GM12878 (cell line): ENCODE data around the gene EFCAB9. TPM values are rescaled to one million over a fixed set of nuclear protein-coding genes. Genes with fewer than 3 reads are reported as not detected.
A peak's percentile ranks its signal among the peaks of the same experiment; 100 is the strongest.

ENCODE experiments used
- BACH1 ChIP-seq: fragments of 450-650 bp; IDR thresholded peaks from 2 replicates; pipeline ENCODE4 v1.6.1; 2017; ENCODE audit warnings: mild to moderate bottlenecking, borderline replicate concordance
- BCL11A ChIP-seq: IDR thresholded peaks from 2 replicates; pipeline ENCODE4 v1.6.1; 2011; ENCODE audit warnings: low read depth, low read length
- EGR1 ChIP-seq, 2 experiments: IDR thresholded peaks; 1 replicate in 1 of 2; 2 replicates in 1 of 2; pipeline ENCODE4 v1.6.1; 2011 to 2012; ENCODE audit warnings: low read depth in 2 of 2, low read length in 2 of 2, borderline replicate concordance in 1 of 2, mild to moderate bottlenecking in 1 of 2, moderate library complexity in 1 of 2
- EP300 ChIP-seq, 2 experiments: fragments of 150-350 bp in 1 of 2; IDR thresholded peaks; 2 replicates each; pipeline ENCODE4 v1.6.1; 2011 to 2012; ENCODE audit warnings: low read depth in 2 of 2, low read length in 2 of 2, borderline replicate concordance in 1 of 2, improper control_type of control experiment in 1 of 2, inconsistent platforms in 1 of 2; ENCODE audit not compliant: control insufficient read depth in 1 of 2
- GATAD2B ChIP-seq: fragments of 450-650 bp; conservative IDR thresholded peaks from 2 replicates; pipeline ENCODE4 v1.6.1; 2017; ENCODE audit warnings: low read depth, mild to moderate bottlenecking, moderate library complexity
- MTA2 ChIP-seq: fragments of 450-650 bp; IDR thresholded peaks from 2 replicates; pipeline ENCODE4 v1.6.1; 2016; ENCODE audit warnings: low read depth, mild to moderate bottlenecking, moderate library complexity
- MTA3 ChIP-seq: IDR thresholded peaks from 2 replicates; pipeline ENCODE4 v1.6.1; 2012; ENCODE audit warnings: low read length, inconsistent platforms, borderline replicate concordance
- MYB ChIP-seq: fragments of 150-350 bp; IDR thresholded peaks from 2 replicates; pipeline ENCODE4 v1.6.1; 2014; ENCODE audit warnings: mild to moderate bottlenecking, low read depth, low read length, borderline replicate concordance
- NFYA ChIP-seq: IDR thresholded peaks from 2 replicates; pipeline ENCODE4 v1.6.1; 2011; ENCODE audit warnings: low read depth, mild to moderate bottlenecking, low read length, improper control_type of control experiment, borderline replicate concordance
- PAX8 ChIP-seq: fragments of 450-650 bp; IDR thresholded peaks from 2 replicates; pipeline ENCODE4 v1.6.1; 2017; ENCODE audit warnings: mild to moderate bottlenecking, moderate library complexity
- PML ChIP-seq: IDR thresholded peaks from 2 replicates; pipeline ENCODE4 v1.6.1; 2012; ENCODE audit warnings: low read length, inconsistent platforms
- RBBP5 ChIP-seq: fragments of 200-600 bp; sonication (generic); conservative IDR thresholded peaks from 2 replicates; pipeline ENCODE4 v1.6.1; 2016
- SMAD5 ChIP-seq: IDR thresholded peaks from 2 replicates; pipeline ENCODE4 v1.6.1; 2016; ENCODE audit warnings: antibody characterized with exemption, low read depth
- STAT3 ChIP-seq: IDR thresholded peaks from 2 replicates; pipeline ENCODE4 v1.6.1; 2011; ENCODE audit warnings: low read depth, low read length, improper control_type of control experiment
- WRNIP1 ChIP-seq: IDR thresholded peaks from 2 replicates; pipeline ENCODE4 v1.6.1; 2011; ENCODE audit warnings: low read depth, low read length, improper control_type of control experiment, borderline replicate concordance
- YY1 ChIP-seq: IDR thresholded peaks from 2 replicates; pipeline ENCODE4 v1.6.1; 2011; ENCODE audit warnings: low read depth, mild to moderate bottlenecking, low read length
- ZBED1 ChIP-seq: IDR thresholded peaks from 2 replicates; pipeline ENCODE4 v1.6.1; 2016; ENCODE audit warnings: borderline replicate concordance
- polyA plus RNA-seq, 11 experiments: library from polyadenylated mRNA; depleted of rRNA in 4 of 11; unstranded in 6 of 11; stranded (reverse) in 5 of 11; fragments of >200 nt; fragmentation: Nextera tagmentation in 4 of 11; fragmentation: Illumina TruSeq in 1 of 11; extraction: Ambion mirVana in 4 of 11; extraction: Trizol in 1 of 11; gene quantifications; 1 replicate in 1 of 11; 2 replicates in 10 of 11; pipeline versions ENCODE4 v1.2.1 to v1.2.3, GENCODE V29; 2011 to 2016; ENCODE audit warnings: inconsistent platforms in 2 of 11, missing spikeins in 2 of 11, low read depth in 1 of 11
- total RNA-seq, 4 experiments: library from RNA; depleted of rRNA in 3 of 4; stranded (reverse); fragments of >200 nt in 3 of 4; fragmentation: Illumina TruSeq in 1 of 4; extraction: Trizol in 1 of 4; gene quantifications; 2 replicates each; pipeline versions ENCODE4 v1.2.1 to v1.2.3, GENCODE V29; 2013 to 2021
- TF ChIP-seq, protein P1 (sequence below): fragments of 450-650 bp; IDR thresholded peaks from 2 replicates; pipeline ENCODE4 v1.6.1; 2017; ENCODE audit warnings: mild to moderate bottlenecking, moderate library complexity
- TF ChIP-seq, protein P2 (sequence below): fragments of 450-650 bp; IDR thresholded peaks from 2 replicates; pipeline ENCODE4 v1.6.1; 2017; ENCODE audit warnings: low read depth, mild to moderate bottlenecking, moderate library complexity
- TF ChIP-seq, protein P3 (sequence below): IDR thresholded peaks from 2 replicates; pipeline ENCODE4 v1.6.1; 2012; ENCODE audit warnings: low read depth, low read length, improper control_type of control experiment
- TF ChIP-seq, protein P4 (sequence below): fragments of 450-650 bp; IDR thresholded peaks from 2 replicates; pipeline ENCODE4 v1.6.1; 2017; ENCODE audit warnings: mild to moderate bottlenecking

EFCAB9 gene
- total and polyA plus RNA-seq, 10 of the 15 experiments (the other 5 are each of a cell fraction or from before 2014, with no cell fraction given) = 0.73 TPM; not detected in 9

DNA sequence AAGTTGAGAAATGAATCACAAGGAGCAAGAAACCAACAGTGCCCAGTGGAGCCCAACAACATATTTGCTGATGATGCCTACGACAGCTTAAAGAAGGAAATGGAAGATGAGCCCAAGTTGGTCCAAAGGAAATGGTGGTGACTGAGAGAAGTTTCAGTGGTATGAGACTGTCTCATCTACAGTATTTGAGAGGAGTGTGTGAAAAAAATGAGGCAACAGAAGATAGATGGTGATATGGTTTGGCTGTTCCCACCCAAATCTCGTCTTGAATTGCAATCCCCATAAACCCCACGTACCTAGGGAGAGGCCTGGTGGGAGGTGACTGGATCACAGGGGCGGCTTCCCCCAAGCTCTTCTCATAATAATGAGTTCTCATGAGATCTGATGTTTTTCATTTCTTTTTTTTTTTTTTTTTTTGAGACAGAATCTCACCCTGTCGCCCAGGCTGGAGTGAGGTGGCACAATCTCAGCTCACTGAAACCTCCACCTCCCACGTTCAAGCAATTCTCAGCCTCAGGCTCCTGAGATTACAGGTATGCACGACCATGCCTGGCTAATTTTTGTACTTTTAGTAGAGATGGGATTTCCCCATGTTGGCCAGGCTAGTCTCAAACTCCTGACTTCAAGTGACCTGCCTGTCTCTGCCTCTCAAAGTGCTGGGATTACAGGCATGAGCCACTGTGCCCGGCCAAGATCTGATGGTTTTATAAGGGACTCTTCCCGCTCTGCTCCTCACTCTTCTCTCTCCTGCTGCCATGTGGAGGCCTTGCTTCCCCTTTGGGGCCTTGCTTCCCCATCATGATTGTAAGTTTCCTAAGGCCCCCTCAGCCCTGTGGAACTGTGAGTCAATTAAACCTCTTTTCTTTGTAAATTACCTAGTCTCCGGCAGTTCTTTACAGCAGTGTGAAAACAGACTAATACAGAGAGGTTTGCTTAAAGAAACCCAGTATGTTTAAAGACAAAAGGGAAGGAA lies 30.2 kb downstream of the EFCAB9 start (continued):
- TF ChIP-seq, protein P1, sequence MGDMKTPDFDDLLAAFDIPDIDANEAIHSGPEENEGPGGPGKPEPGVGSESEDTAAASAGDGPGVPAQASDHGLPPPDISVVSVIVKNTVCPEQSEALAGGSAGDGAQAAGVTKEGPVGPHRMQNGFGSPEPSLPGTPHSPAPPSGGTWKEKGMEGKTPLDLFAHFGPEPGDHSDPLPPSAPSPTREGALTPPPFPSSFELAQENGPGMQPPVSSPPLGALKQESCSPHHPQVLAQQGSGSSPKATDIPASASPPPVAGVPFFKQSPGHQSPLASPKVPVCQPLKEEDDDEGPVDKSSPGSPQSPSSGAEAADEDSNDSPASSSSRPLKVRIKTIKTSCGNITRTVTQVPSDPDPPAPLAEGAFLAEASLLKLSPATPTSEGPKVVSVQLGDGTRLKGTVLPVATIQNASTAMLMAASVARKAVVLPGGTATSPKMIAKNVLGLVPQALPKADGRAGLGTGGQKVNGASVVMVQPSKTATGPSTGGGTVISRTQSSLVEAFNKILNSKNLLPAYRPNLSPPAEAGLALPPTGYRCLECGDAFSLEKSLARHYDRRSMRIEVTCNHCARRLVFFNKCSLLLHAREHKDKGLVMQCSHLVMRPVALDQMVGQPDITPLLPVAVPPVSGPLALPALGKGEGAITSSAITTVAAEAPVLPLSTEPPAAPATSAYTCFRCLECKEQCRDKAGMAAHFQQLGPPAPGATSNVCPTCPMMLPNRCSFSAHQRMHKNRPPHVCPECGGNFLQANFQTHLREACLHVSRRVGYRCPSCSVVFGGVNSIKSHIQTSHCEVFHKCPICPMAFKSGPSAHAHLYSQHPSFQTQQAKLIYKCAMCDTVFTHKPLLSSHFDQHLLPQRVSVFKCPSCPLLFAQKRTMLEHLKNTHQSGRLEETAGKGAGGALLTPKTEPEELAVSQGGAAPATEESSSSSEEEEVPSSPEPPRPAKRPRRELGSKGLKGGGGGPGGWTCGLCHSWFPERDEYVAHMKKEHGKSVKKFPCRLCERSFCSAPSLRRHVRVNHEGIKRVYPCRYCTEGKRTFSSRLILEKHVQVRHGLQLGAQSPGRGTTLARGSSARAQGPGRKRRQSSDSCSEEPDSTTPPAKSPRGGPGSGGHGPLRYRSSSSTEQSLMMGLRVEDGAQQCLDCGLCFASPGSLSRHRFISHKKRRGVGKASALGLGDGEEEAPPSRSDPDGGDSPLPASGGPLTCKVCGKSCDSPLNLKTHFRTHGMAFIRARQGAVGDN = no peak
- peak; percentile 19; the same call in 1 of the 2 replicates for TF ChIP-seq BACH1
- TF ChIP-seq MTA2 = peak; percentile 28; the same call in 1 of the 2 replicates
- TF ChIP-seq, protein P2, sequence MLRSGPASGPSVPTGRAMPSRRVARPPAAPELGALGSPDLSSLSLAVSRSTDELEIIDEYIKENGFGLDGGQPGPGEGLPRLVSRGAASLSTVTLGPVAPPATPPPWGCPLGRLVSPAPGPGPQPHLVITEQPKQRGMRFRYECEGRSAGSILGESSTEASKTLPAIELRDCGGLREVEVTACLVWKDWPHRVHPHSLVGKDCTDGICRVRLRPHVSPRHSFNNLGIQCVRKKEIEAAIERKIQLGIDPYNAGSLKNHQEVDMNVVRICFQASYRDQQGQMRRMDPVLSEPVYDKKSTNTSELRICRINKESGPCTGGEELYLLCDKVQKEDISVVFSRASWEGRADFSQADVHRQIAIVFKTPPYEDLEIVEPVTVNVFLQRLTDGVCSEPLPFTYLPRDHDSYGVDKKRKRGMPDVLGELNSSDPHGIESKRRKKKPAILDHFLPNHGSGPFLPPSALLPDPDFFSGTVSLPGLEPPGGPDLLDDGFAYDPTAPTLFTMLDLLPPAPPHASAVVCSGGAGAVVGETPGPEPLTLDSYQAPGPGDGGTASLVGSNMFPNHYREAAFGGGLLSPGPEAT = peak; percentile 39; the same call in 1 of the 2 replicates
- no peak for TF ChIP-seq RBBP5
- TF ChIP-seq, protein P3, sequence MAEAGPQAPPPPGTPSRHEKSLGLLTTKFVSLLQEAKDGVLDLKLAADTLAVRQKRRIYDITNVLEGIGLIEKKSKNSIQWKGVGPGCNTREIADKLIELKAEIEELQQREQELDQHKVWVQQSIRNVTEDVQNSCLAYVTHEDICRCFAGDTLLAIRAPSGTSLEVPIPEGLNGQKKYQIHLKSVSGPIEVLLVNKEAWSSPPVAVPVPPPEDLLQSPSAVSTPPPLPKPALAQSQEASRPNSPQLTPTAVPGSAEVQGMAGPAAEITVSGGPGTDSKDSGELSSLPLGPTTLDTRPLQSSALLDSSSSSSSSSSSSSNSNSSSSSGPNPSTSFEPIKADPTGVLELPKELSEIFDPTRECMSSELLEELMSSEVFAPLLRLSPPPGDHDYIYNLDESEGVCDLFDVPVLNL = no peak
- no peak for TF ChIP-seq MTA3
- TF ChIP-seq, protein P4, sequence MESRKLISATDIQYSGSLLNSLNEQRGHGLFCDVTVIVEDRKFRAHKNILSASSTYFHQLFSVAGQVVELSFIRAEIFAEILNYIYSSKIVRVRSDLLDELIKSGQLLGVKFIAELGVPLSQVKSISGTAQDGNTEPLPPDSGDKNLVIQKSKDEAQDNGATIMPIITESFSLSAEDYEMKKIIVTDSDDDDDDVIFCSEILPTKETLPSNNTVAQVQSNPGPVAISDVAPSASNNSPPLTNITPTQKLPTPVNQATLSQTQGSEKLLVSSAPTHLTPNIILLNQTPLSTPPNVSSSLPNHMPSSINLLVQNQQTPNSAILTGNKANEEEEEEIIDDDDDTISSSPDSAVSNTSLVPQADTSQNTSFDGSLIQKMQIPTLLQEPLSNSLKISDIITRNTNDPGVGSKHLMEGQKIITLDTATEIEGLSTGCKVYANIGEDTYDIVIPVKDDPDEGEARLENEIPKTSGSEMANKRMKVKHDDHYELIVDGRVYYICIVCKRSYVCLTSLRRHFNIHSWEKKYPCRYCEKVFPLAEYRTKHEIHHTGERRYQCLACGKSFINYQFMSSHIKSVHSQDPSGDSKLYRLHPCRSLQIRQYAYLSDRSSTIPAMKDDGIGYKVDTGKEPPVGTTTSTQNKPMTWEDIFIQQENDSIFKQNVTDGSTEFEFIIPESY = no peak
- TF ChIP-seq STAT3 = no peak
- no peak for TF ChIP-seq WRNIP1
- TF ChIP-seq YY1 = peak; percentile 81; the same call in 1 of the 2 replicates
- 0 out of 2 replicates have a peak, but pooled peaks have one; percentile 3 for TF ChIP-seq GATAD2B
- TF ChIP-seq EGR1 (IDR thresholded peaks at IDR 0.05; ENCODE audit: borderline replicate concordance in 1 of 2, low read depth in 2 of 2, low read length in 2 of 2) = peak in 1 of 2 experiments; percentile 40; a peak in 1 of 3 replicates
- no peak for TF ChIP-seq EP300 (IDR thresholded peaks at IDR 0.05; ENCODE audit: borderline replicate concordance in 1 of 2, control insufficient read depth in 1 of 2, low read depth in 2 of 2, low read length in 2 of 2)
- 0 out of 2 replicates have a peak, but pooled peaks have one; percentile 15 for TF ChIP-seq BCL11A
- no peak for TF ChIP-seq NFYA
- TF ChIP-seq PML = no peak
- no peak for TF ChIP-seq PAX8
- peak; percentile 78; the same call in 1 of the 2 replicates for TF ChIP-seq ZBED1
- no peak for TF ChIP-seq SMAD5
- no peak for TF ChIP-seq MYB
